SK-N-SH (cell line): ENCODE results near the gene SMPD3. TPM values are rescaled to one million over a fixed set of nuclear protein-coding genes. Genes with fewer than 3 reads are reported as not detected.

ENCODE experiments used
- CTCF ChIA-PET: fragments of 300-600, 350-600 bp; formaldehyde crosslinking; extraction: SDS; loops from one replicate; lab custom pipeline; 2021; lab: Yijun Ruan, JAX
- POLR2A ChIA-PET: fragments of 350-600 bp; sonication (Branson Sonifier 250); formaldehyde crosslinking; extraction: SDS; loops from one replicate; lab custom pipeline; 2020; ENCODE audit warnings: antibody characterized with exemption, inconsistent platforms; lab: Yijun Ruan, JAX
- DNase-seq: peaks from one replicate; pipeline ENCODE4 v3.0.0; 2012
- H2AFZ ChIP-seq: fragments of 200-600 bp; sonication (generic); 2 replicates; pipeline ENCODE4 v1.8.1; 2016; ENCODE audit warnings: antibody characterized with exemption, mild to moderate bottlenecking, low read depth
- H3F3A ChIP-seq: fragments of 200-600 bp; sonication (generic); replicated peaks from 2 replicates; pipeline ENCODE3; 2016; ENCODE audit warnings: antibody characterized with exemption, mild to moderate bottlenecking; ENCODE audit not compliant: insufficient read depth
- H3K27ac ChIP-seq, 2 experiments: fragments of 200-500 bp in 1 of 2; fragments of 200-600 bp in 1 of 2; sonication (Bioruptor generic) in 1 of 2; sonication (generic), shearing (Covaris generic) in 1 of 2; 2 replicates each; pipeline versions ENCODE4 v1.5.1 to v1.6.1; 2014 to 2016; ENCODE audit warnings: low read depth in 2 of 2, inconsistent platforms in 1 of 2, low read length in 1 of 2, mild to moderate bottlenecking in 1 of 2, mixed read lengths in 1 of 2
- H3K27me3 ChIP-seq: fragments of 200-600 bp; sonication (generic), shearing (Covaris generic); 2 replicates; pipeline ENCODE4 v1.6.1; 2016; ENCODE audit warnings: mixed run types; ENCODE audit not compliant: insufficient read depth
- H3K36me3 ChIP-seq, 2 experiments: fragments of 200-500 bp in 1 of 2; fragments of 200-600 bp in 1 of 2; sonication (Bioruptor generic) in 1 of 2; sonication (generic) in 1 of 2; replicated peaks in 1 of 2; 2 replicates each; pipeline versions ENCODE3 to v1.5.1; 2014 to 2016; ENCODE audit warnings: low read length in 1 of 2, mild to moderate bottlenecking in 1 of 2; ENCODE audit not compliant: insufficient read depth in 2 of 2, control insufficient read depth in 1 of 2
- H3K4me1 ChIP-seq, 2 experiments: fragments of 200-500 bp in 1 of 2; fragments of 200-600 bp in 1 of 2; sonication (Bioruptor generic) in 1 of 2; sonication (generic), shearing (Covaris generic) in 1 of 2; 2 replicates each; pipeline versions ENCODE4 v1.5.1 to v1.6.1; 2014 to 2016; ENCODE audit warnings: low read depth in 1 of 2, low read length in 1 of 2, mixed run types in 1 of 2; ENCODE audit not compliant: insufficient read depth in 2 of 2, control insufficient read depth in 1 of 2
- H3K4me2 ChIP-seq: fragments of 200-600 bp; sonication (generic), shearing (Covaris generic); 2 replicates; pipeline ENCODE4 v1.6.1; 2017; ENCODE audit warnings: mixed run types
- H3K4me3 ChIP-seq, 2 experiments: fragments of 200-500 bp in 1 of 2; fragments of 200-600 bp in 1 of 2; sonication (Bioruptor generic) in 1 of 2; sonication (generic), shearing (Covaris generic) in 1 of 2; 2 replicates each; pipeline versions ENCODE4 v1.5.1 to v1.8.1; 2014 to 2016; ENCODE audit warnings: low read depth in 2 of 2, inconsistent platforms in 1 of 2, low read length in 1 of 2, mild to moderate bottlenecking in 1 of 2, mixed read lengths in 1 of 2, moderate library complexity in 1 of 2
- H3K79me2 ChIP-seq: fragments of 200-600 bp; sonication (generic); 2 replicates; pipeline ENCODE4 v1.8.1; 2017; ENCODE audit warnings: mild to moderate bottlenecking; ENCODE audit not compliant: insufficient read depth
- H3K9ac ChIP-seq: fragments of 200-600 bp; sonication (generic); 2 replicates; pipeline ENCODE4 v1.6.1; 2017; ENCODE audit warnings: mixed run types
- H3K9me2 ChIP-seq: fragments of 200-600 bp; sonication (generic); 2 replicates; pipeline ENCODE4 v1.6.1; 2017; ENCODE audit warnings: mixed run types
- H3K9me3 ChIP-seq: fragments of 200-600 bp; sonication (generic); 2 replicates; pipeline ENCODE4 v1.6.1; 2017; ENCODE audit warnings: mixed run types, mild to moderate bottlenecking, moderate library complexity
- H4K20me1 ChIP-seq: fragments of 200-600 bp; sonication (generic); 2 replicates; pipeline ENCODE4 v1.6.1; 2017; ENCODE audit warnings: mild to moderate bottlenecking, mixed run types; ENCODE audit not compliant: insufficient read depth
- CHD2 ChIP-seq: fragments of 150-350 bp; IDR thresholded peaks from 2 replicates; pipeline ENCODE4 v1.6.1; 2018; ENCODE audit warnings: low read length; ENCODE audit not compliant: partially characterized antibody
- ELF1 ChIP-seq: IDR thresholded peaks from 2 replicates; pipeline ENCODE4 v1.4.0; 2012
- EZH2phosphoT487 ChIP-seq: fragments of 200-600 bp; sonication (generic); IDR thresholded peaks from 2 replicates; pipeline ENCODE4 v1.6.1; 2017; ENCODE audit warnings: low read depth, mixed run types, mild to moderate bottlenecking, antibody characterized with exemption, moderate library complexity, borderline replicate concordance
- FOXM1 ChIP-seq: IDR thresholded peaks from 2 replicates; pipeline ENCODE4 v1.4.0; 2012; ENCODE audit warnings: low read depth, mild to moderate bottlenecking
- GABPA ChIP-seq: IDR thresholded peaks from 2 replicates; pipeline ENCODE4 v1.4.0; 2012; ENCODE audit warnings: low read depth, mild to moderate bottlenecking
- MEF2A ChIP-seq: IDR thresholded peaks from 2 replicates; pipeline ENCODE4 v1.4.0; 2012; ENCODE audit warnings: low read depth, borderline replicate concordance
- MXI1 ChIP-seq: IDR thresholded peaks from 2 replicates; pipeline ENCODE4 v1.6.1; 2012; ENCODE audit warnings: mild to moderate bottlenecking, low read depth, low read length, improper control_type of control experiment
- NRF1 ChIP-seq: IDR thresholded peaks from 2 replicates; pipeline ENCODE4 v1.6.1; 2012; ENCODE audit warnings: low read depth, mild to moderate bottlenecking, low read length
- POLR2AphosphoS5 ChIP-seq: IDR thresholded peaks from 2 replicates; pipeline ENCODE4 v1.6.1; 2012; ENCODE audit warnings: low read depth, low read length
- SMC3 ChIP-seq: IDR thresholded peaks from 2 replicates; pipeline ENCODE4 v1.6.1; 2012; ENCODE audit warnings: low read depth, low read length, improper control_type of control experiment
- TAF1 ChIP-seq: IDR thresholded peaks from 2 replicates; pipeline ENCODE4 v1.6.1; 2012; ENCODE audit warnings: low read depth, mild to moderate bottlenecking, low read length, moderate library complexity, borderline replicate concordance
- TCF12 ChIP-seq: IDR thresholded peaks from 2 replicates; pipeline ENCODE4 v1.4.0; 2012
- TEAD4 ChIP-seq: IDR thresholded peaks from 2 replicates; pipeline ENCODE4 v1.4.0; 2012; ENCODE audit warnings: mild to moderate bottlenecking, borderline replicate concordance; ENCODE audit not compliant: insufficient read depth
- WGBS: methylation state at CpG from one replicate; pipeline ENCODE4 v1.1.6; 2017; ENCODE audit warnings: low lambda C conversion rate; 5-methylcytosine and 5-hydroxymethylcytosine counted together
- polyA plus RNA-seq, 3 experiments: library from polyadenylated mRNA; depleted of rRNA; stranded (reverse); fragments of >200 nt; gene quantifications; 2 replicates each; pipeline ENCODE4 v1.2.3, GENCODE V29; 2012
- TF ChIP-seq, protein P1 (sequence below): IDR thresholded peaks from 2 replicates; pipeline ENCODE4; 2012
- TF ChIP-seq, protein P2 (sequence below): fragments of 150-350 bp; IDR thresholded peaks from 2 replicates; pipeline ENCODE4 v1.6.1; 2017; ENCODE audit warnings: antibody characterized with exemption, low read length, low read depth, borderline replicate concordance
- TF ChIP-seq, protein P3 (sequence below): IDR thresholded peaks from 2 replicates; pipeline ENCODE4 v1.4.0; 2012; ENCODE audit warnings: low read depth, borderline replicate concordance

The SMPD3 gene
- polyA plus RNA-seq, 1 of the 3 experiments (the other 2 are of a cell fraction) = 0.38 TPM

DNA sequence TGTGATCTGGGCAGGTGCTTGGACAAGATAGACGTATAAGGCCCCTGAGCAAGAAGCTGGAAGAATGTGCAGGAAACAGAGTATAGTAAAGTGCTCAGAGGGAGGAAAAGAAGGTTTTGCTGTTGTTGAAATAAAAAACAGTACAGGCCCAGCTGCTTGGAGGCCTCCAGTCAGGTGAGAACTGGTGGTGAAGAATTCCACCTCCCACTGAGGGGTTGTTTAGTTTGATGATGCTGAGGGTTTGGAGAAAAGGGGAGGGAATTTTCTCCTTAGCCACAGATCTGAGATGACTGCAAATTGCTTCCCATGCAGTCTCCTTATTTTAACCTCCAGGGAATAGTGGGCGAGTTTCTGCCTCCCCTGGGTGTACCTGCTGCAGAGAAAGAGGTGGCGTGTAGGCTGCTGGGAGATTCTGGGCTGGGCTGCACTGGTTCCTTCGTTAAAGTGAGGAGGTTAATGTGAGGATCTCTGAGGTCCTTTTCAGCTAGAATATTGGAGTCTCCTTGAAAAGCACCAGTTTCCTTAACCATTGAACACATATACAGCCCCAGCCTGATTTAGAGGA lies 25.8 kb downstream of the SMPD3 start:
- no peak overlapping the region for H3K4me2 ChIP-seq
- H2AFZ ChIP-seq = no peak overlapping the region
- no peak overlapping the region for H3K4me3 ChIP-seq
- H3K36me3 ChIP-seq = no peaks in the 10 kb centered on the region
- H3K27me3 ChIP-seq = peaks cover 13% of the 10 kb centered on the region; the same call in 1 of the 2 replicates
- ChIA-PET CTCF (interaction anchor here (1.1 to 1.4 kb wide), 2 partner anchors 22 to 58 kb away, joined by 3 to 4 read pairs; no protein-coding TSS in a partner anchor), POLR2A (no interaction called here)
- no peak for TF ChIP-seq POLR2AphosphoS5
- TF ChIP-seq, protein P1, sequence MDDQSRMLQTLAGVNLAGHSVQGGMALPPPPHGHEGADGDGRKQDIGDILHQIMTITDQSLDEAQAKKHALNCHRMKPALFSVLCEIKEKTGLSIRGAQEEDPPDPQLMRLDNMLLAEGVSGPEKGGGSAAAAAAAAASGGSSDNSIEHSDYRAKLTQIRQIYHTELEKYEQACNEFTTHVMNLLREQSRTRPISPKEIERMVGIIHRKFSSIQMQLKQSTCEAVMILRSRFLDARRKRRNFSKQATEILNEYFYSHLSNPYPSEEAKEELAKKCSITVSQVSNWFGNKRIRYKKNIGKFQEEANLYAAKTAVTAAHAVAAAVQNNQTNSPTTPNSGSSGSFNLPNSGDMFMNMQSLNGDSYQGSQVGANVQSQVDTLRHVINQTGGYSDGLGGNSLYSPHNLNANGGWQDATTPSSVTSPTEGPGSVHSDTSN = no peak
- no peak for TF ChIP-seq FOXM1
- TF ChIP-seq TCF12 = no peak
- TF ChIP-seq CHD2 = no peak
- TF ChIP-seq TEAD4 = no peak
- TF ChIP-seq ELF1 = no peak
- TF ChIP-seq TAF1 = no peak
- TF ChIP-seq EZH2phosphoT487 = no peak
- TF ChIP-seq, protein P2, sequence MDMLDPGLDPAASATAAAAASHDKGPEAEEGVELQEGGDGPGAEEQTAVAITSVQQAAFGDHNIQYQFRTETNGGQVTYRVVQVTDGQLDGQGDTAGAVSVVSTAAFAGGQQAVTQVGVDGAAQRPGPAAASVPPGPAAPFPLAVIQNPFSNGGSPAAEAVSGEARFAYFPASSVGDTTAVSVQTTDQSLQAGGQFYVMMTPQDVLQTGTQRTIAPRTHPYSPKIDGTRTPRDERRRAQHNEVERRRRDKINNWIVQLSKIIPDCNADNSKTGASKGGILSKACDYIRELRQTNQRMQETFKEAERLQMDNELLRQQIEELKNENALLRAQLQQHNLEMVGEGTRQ = no peak
- no peak for TF ChIP-seq NRF1
- no peak for TF ChIP-seq MEF2A
- no peak for TF ChIP-seq SMC3
- H3K9ac ChIP-seq = no peak overlapping the region
- no peak for DNase-seq
- 34% methylated on average over 4 of the region's 4 CpGs for WGBS
- no peaks in the 10 kb centered on the region for H4K20me1 ChIP-seq
- H3K9me3 ChIP-seq = no peaks in the 10 kb centered on the region
- H3K79me2 ChIP-seq = no peaks in the 10 kb centered on the region
- no peaks in the 10 kb centered on the region for H3K9me2 ChIP-seq
- no peak overlapping the region for H3K27ac ChIP-seq
- H3K4me1 ChIP-seq = peaks cover 0 to 3% of the 10 kb centered on the region in 2 experiments; a peak in 2 of 4 replicates
- no peaks in the 10 kb centered on the region for H3F3A ChIP-seq

DNA sequence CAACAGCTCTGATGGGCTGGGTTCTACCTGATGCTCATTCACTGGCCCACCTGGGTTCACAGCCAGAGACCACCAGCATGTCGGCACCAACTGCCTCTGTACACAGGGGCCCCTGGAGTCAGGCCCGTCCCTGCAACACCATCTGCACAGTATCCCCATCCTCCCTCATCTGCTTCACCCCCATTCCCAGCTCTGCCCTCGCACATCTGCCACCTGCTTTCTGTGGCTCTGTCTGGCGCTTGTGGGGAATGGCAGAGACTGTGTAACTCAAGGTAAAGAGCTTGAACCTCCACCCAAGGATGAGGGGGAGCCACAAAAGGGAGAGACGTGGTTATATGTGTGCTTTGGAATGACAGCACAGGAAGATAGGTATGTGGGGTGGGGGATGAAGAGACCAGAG lies 27.2 kb downstream of the SMPD3 start:
- ChIA-PET POLR2A (no interaction called here), CTCF (interaction anchor here (0.9 to 1.3 kb wide), 2 partner anchors 24 to 54 kb away, joined by 3 read pairs; no protein-coding TSS in a partner anchor)
- no peaks in the 10 kb centered on the region for H3K9me2 ChIP-seq
- WGBS = 32% methylated on average over 5 of the region's 5 CpGs
- no peaks in the 10 kb centered on the region for H4K20me1 ChIP-seq
- no peak overlapping the region for H3K9ac ChIP-seq
- H3F3A ChIP-seq = no peaks in the 10 kb centered on the region
- no peak overlapping the region for H2AFZ ChIP-seq
- no peak overlapping the region for H3K4me3 ChIP-seq
- no peaks in the 10 kb centered on the region for H3K36me3 ChIP-seq
- H3K27me3 ChIP-seq = peaks cover 21% of the 10 kb centered on the region; the same call in 1 of the 2 replicates
- peaks cover 0 to 3% of the 10 kb centered on the region in 2 experiments; a peak in 2 of 4 replicates for H3K4me1 ChIP-seq
- H3K27ac ChIP-seq = no peak overlapping the region
- no peak overlapping the region for H3K4me2 ChIP-seq
- no peaks in the 10 kb centered on the region for H3K9me3 ChIP-seq
- no peak for DNase-seq
- TF ChIP-seq TAF1 (no peak), MXI1 (no peak), GABPA (no peak), CHD2 (no peak), TEAD4 (no peak)
- TF ChIP-seq, protein P3, sequence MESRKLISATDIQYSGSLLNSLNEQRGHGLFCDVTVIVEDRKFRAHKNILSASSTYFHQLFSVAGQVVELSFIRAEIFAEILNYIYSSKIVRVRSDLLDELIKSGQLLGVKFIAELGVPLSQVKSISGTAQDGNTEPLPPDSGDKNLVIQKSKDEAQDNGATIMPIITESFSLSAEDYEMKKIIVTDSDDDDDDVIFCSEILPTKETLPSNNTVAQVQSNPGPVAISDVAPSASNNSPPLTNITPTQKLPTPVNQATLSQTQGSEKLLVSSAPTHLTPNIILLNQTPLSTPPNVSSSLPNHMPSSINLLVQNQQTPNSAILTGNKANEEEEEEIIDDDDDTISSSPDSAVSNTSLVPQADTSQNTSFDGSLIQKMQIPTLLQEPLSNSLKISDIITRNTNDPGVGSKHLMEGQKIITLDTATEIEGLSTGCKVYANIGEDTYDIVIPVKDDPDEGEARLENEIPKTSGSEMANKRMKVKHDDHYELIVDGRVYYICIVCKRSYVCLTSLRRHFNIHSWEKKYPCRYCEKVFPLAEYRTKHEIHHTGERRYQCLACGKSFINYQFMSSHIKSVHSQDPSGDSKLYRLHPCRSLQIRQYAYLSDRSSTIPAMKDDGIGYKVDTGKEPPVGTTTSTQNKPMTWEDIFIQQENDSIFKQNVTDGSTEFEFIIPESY = no peak
- TF ChIP-seq, protein P2 = no peak
- TF ChIP-seq, all 33 proteins: peak for 0
- H3K79me2 ChIP-seq = no peaks in the 10 kb centered on the region
